Measurements from ENCODE around the gene FBXL17. TPM values are rescaled to one million over a fixed set of nuclear protein-coding genes. Genes with fewer than 3 reads are reported as not detected.

Gene FBXL17
- total RNA-seq, 1 experiment from 2014 or later = 3.5 TPM

- TF ChIP-seq GTF2I (CRISPR knock-in tag; conservative IDR thresholded peaks at IDR 0.05) (no peak), AFF4 (CRISPR knock-in tag; IDR thresholded peaks at IDR 0.05; ENCODE audit: borderline replicate concordance) (no peak), ATF6 (CRISPR knock-in tag; IDR thresholded peaks at IDR 0.05) (no peak), ATF3 (CRISPR knock-in tag; conservative IDR thresholded peaks at IDR 0.05) (no peak), MXD4 (CRISPR knock-in tag; IDR thresholded peaks at IDR 0.05; ENCODE audit: borderline replicate concordance) (no peak)
Measured at GRCh38 chr5:108266242-108266641, 115.7 kb downstream of the FBXL17 start (continued).

GRCh38 chr5:108264533-108264932, 117.4 kb downstream of the FBXL17 start:
- H3K4me3 Mint-ChIP-seq = no peak overlapping the region
- no peaks in the 10 kb centered on the region for H3K36me3 Mint-ChIP-seq
- H3K27me3 Mint-ChIP-seq (ENCODE audit: low read depth) = no peaks in the 10 kb centered on the region
- no peaks in the 10 kb centered on the region for H3K9me3 Mint-ChIP-seq
- H3K27ac Mint-ChIP-seq = no peak overlapping the region
- CTCF ChIA-PET = no interaction called here
- TF ChIP-seq, protein P1, sequence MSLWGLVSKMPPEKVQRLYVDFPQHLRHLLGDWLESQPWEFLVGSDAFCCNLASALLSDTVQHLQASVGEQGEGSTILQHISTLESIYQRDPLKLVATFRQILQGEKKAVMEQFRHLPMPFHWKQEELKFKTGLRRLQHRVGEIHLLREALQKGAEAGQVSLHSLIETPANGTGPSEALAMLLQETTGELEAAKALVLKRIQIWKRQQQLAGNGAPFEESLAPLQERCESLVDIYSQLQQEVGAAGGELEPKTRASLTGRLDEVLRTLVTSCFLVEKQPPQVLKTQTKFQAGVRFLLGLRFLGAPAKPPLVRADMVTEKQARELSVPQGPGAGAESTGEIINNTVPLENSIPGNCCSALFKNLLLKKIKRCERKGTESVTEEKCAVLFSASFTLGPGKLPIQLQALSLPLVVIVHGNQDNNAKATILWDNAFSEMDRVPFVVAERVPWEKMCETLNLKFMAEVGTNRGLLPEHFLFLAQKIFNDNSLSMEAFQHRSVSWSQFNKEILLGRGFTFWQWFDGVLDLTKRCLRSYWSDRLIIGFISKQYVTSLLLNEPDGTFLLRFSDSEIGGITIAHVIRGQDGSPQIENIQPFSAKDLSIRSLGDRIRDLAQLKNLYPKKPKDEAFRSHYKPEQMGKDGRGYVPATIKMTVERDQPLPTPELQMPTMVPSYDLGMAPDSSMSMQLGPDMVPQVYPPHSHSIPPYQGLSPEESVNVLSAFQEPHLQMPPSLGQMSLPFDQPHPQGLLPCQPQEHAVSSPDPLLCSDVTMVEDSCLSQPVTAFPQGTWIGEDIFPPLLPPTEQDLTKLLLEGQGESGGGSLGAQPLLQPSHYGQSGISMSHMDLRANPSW (CRISPR knock-in tag; conservative IDR thresholded peaks at IDR 0.05; ENCODE audit: low read depth) = no peak
- TF ChIP-seq ZNF263 (CRISPR knock-in tag; IDR thresholded peaks at IDR 0.05; ENCODE audit: low read depth) = no peak
- TF ChIP-seq JAZF1 (CRISPR knock-in tag; IDR thresholded peaks at IDR 0.05) = no peak
- TF ChIP-seq ATF3 (CRISPR knock-in tag; conservative IDR thresholded peaks at IDR 0.05) = no peak
- TF ChIP-seq, protein P2, sequence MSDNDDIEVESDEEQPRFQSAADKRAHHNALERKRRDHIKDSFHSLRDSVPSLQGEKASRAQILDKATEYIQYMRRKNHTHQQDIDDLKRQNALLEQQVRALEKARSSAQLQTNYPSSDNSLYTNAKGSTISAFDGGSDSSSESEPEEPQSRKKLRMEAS (CRISPR knock-in tag; IDR thresholded peaks at IDR 0.05) = no peak
- TF ChIP-seq, protein P3, sequence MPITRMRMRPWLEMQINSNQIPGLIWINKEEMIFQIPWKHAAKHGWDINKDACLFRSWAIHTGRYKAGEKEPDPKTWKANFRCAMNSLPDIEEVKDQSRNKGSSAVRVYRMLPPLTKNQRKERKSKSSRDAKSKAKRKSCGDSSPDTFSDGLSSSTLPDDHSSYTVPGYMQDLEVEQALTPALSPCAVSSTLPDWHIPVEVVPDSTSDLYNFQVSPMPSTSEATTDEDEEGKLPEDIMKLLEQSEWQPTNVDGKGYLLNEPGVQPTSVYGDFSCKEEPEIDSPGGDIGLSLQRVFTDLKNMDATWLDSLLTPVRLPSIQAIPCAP (CRISPR knock-in tag; IDR thresholded peaks at IDR 0.05) = no peak
- TF ChIP-seq, protein P4, sequence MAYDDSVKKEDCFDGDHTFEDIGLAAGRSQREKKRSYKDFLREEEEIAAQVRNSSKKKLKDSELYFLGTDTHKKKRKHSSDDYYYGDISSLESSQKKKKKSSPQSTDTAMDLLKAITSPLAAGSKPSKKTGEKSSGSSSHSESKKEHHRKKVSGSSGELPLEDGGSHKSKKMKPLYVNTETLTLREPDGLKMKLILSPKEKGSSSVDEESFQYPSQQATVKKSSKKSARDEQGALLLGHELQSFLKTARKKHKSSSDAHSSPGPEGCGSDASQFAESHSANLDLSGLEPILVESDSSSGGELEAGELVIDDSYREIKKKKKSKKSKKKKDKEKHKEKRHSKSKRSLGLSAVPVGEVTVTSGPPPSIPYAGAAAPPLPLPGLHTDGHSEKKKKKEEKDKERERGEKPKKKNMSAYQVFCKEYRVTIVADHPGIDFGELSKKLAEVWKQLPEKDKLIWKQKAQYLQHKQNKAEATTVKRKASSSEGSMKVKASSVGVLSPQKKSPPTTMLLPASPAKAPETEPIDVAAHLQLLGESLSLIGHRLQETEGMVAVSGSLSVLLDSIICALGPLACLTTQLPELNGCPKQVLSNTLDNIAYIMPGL (CRISPR knock-in tag; IDR thresholded peaks at IDR 0.05) = no peak
- POLR2A ChIA-PET = no interaction called here
- ATAC-seq (no peak), DNase-seq (ENCODE audit: low spot score) (no peak)
- peaks cover 7% of the 10 kb centered on the region for H3K4me1 Mint-ChIP-seq

Data from WTC11 (cell line).